Right cardiac atrium (tissue), 5 donors: Measurements from ENCODE around the gene FAM180B. TPM values are rescaled to one million over a fixed set of nuclear protein-coding genes. Genes with fewer than 3 reads are reported as not detected.

ENCODE experiments used
- ATAC-seq, 2 donors: fragments of 200-7000 bp; cut with Tn5 transposase; one replicate each; pipeline versions ENCODE4 v1.8.0 to v1.9.1; 2020; ENCODE audit warnings: moderate library complexity in 2 of 2, mild to moderate bottlenecking in 1 of 2
- DNase-seq, 3 donors: peaks; one replicate each; pipeline ENCODE4 v3.0.0-alpha.2; 2020
- H3K27ac ChIP-seq: one replicate; pipeline ENCODE4 v1.5.1; 2013; ENCODE audit warnings: mild to moderate bottlenecking, low read length, control low read depth, moderate library complexity
- H3K27me3 ChIP-seq: one replicate; pipeline ENCODE4 v1.6.1; 2013; ENCODE audit not compliant: control insufficient read depth, insufficient read depth
- H3K4me1 ChIP-seq: one replicate; pipeline ENCODE4 v1.6.1; 2013; ENCODE audit warnings: low read length; ENCODE audit not compliant: control insufficient read depth, insufficient read depth
- H3K4me3 ChIP-seq: one replicate; pipeline ENCODE4 v1.5.1; 2013; ENCODE audit warnings: low read length, control low read depth
- H3K9me3 ChIP-seq: one replicate; pipeline ENCODE4 v1.6.1; 2013; ENCODE audit warnings: low read length; ENCODE audit not compliant: control insufficient read depth
- WGBS: extraction: QIAGEN DNeasy Blood & Tissue Kit; methylation state at CpG from one replicate; pipeline ENCODE4 v1.1.7; 2013; 5-methylcytosine and 5-hydroxymethylcytosine counted together
- intact Hi-C, 4 donors: fragments of 100-400 bp; cut with DNase I; formaldehyde crosslinking; loops; one replicate each; pipeline versions ENCODE4 v1.11.0 to v1.14.0; 2022 to 2023
- polyA plus RNA-seq: library from polyadenylated mRNA; stranded (reverse); fragments of 200-250 nt; gene quantifications from one replicate; pipeline ENCODE4 v1.2.3, GENCODE V29; 2013
- total RNA-seq, 4 donors: library from RNA; stranded (reverse); fragmentation: NEBNext Ultra II Directional; extraction: Animal tissue kit (Norgen Biotek cat#: 25700); gene quantifications; one replicate each; pipeline ENCODE4 v1.2.1, GENCODE V29; 2021
- donor health status: healthy with polysubstance abuse.
- donor health status: DM: no; HTN: yes; CAD: no.
- donor health status: DM: no; HTN: no; CAD: no.
- donor health status: DM: no; HTN: yes; CAD: no; lungs with severe emphysema.
- donor health status: DM: yes; HTN: yes; CAD: no.

The FAM180B gene
- total and polyA plus RNA-seq, 5 donors = 0.17 to 0.32 (median 0.25) TPM; not detected in 2

DNA sequence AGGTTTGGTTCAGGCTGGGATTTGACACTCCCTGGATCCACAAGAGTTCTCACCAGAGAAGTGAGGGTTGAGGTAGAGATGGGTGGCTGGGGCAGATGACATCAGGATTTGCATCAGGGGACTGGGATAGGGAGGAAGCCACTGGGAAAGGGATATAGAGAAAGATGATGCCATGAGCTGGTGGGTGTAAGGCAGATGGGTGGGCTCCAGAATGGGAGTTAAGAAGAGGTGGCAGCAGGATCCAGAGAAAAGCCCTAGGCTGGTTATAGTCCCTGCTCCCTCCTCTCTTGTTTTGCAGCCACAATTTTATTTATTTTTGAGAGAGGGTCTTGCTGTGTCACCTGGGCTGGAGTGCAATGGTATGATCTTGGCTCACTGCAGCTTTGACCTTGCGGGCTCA, 9.5 kb downstream of the FAM180B start:
- ATAC-seq (no peak), DNase-seq (no peak)
- H3K9me3 ChIP-seq = no peaks in the 10 kb centered on the region
- intact Hi-C loops = no loop called here
- WGBS = 100% methylated on average over 1 of the region's 1 CpG
- H3K4me1 ChIP-seq = no peaks in the 10 kb centered on the region
- H3K27me3 ChIP-seq = no peaks in the 10 kb centered on the region
- H3K27ac ChIP-seq = no peak overlapping the region
- H3K4me3 ChIP-seq = no peak overlapping the region

DNA sequence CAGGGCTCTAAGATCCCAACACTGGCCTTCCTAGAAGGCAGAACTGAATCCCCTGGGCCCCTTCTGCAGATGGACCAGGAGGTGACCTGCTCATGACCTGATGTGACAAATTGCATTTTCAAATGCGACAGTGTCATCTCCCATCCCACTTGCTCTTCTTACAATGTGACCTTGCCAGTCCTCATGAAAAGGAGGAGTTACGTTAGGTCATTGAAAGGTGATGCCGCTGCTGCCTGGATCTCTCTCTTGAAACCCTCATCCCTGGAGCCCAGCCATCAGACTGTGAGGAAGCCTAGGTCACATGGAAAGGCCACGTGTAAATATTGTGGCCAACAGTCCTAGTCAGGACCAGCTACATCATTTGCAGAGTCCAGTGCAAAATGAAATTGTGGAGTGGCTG, 13.4 kb downstream of the FAM180B start:
- Histone ChIP-seq H3K9me3 (no peaks in the 10 kb centered on the region), H3K4me3 (no peak overlapping the region), H3K27me3 (no peaks in the 10 kb centered on the region), H3K4me1 (no peaks in the 10 kb centered on the region), H3K27ac (no peak overlapping the region)
- DNase-seq (no peak), ATAC-seq (no peak)
- 78% methylated on average over 4 of the region's 4 CpGs for WGBS
- intact Hi-C loops = no loop called here

- peaks cover 8% of the 10 kb centered on the region for H3K4me1 ChIP-seq
- DNase-seq (no peak), ATAC-seq (no peak)
- H3K27me3 ChIP-seq = no peaks in the 10 kb centered on the region
- no peak overlapping the region for H3K4me3 ChIP-seq
- intact Hi-C loops = no loop called here
- WGBS = 88% methylated on average over 4 of the region's 4 CpGs
- no peaks in the 10 kb centered on the region for H3K9me3 ChIP-seq
- H3K27ac ChIP-seq = no peak overlapping the region
Observed at GRCh38 chr11:47603295-47603694, 16.8 kb downstream of the FAM180B start.

DNA sequence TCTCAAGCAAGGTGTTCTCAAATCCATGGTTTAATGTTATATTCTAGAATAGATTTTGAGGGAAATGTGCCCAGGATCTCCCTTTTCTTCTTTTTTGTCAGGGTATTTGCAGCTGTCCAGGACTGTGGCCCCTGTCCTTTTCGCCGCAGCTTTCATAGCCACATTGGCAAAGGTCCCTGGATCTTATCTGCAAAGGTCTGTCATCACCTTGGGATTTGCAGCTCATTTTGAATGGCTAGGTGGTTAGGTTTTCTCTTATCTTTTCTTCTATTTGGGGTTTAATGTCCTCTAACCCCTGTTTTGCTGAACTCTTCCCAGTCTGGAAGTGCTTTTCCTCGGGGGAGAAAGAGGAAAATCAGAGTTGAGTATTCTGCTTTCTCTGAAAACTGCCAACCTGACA, 19.4 kb downstream of the FAM180B start:
- no peaks in the 10 kb centered on the region for H3K27me3 ChIP-seq
- WGBS = 41% methylated on average over 3 of the region's 3 CpGs
- H3K9me3 ChIP-seq = no peaks in the 10 kb centered on the region
- H3K4me1 ChIP-seq = peaks cover 8% of the 10 kb centered on the region
- H3K4me3 ChIP-seq = no peak overlapping the region
- no peak for ATAC-seq
- DNase-seq = no peak
- intact Hi-C loops = no loop called here
- no peak overlapping the region for H3K27ac ChIP-seq

GRCh38 chr11:47606731-47607130, 20.3 kb downstream of the FAM180B start:
- Histone ChIP-seq H3K4me1 (peaks cover 8% of the 10 kb centered on the region), H3K4me3 (no peak overlapping the region), H3K27me3 (no peaks in the 10 kb centered on the region), H3K9me3 (no peaks in the 10 kb centered on the region), H3K27ac (no peak overlapping the region)
- DNase-seq (peak in 1 of 3 donors; percentile 62), ATAC-seq (peak; percentile 63 to 68)
- intact Hi-C loops = no loop called here
- 25% methylated on average over 5 of the region's 5 CpGs for WGBS

- H3K4me3 ChIP-seq = no peak overlapping the region
- WGBS = 30% methylated on average over 7 of the region's 7 CpGs
- H3K4me1 ChIP-seq = peaks cover 8% of the 10 kb centered on the region
- H3K27ac ChIP-seq = no peak overlapping the region
- no peaks in the 10 kb centered on the region for H3K9me3 ChIP-seq
- ATAC-seq (peak; percentile 65 to 67), DNase-seq (peak; percentile 53 to 81 (median 73))
- intact Hi-C loops = no loop called here
- no peaks in the 10 kb centered on the region for H3K27me3 ChIP-seq
Observed at GRCh38 chr11:47607380-47607779, 20.9 kb downstream of the FAM180B start.

DNA sequence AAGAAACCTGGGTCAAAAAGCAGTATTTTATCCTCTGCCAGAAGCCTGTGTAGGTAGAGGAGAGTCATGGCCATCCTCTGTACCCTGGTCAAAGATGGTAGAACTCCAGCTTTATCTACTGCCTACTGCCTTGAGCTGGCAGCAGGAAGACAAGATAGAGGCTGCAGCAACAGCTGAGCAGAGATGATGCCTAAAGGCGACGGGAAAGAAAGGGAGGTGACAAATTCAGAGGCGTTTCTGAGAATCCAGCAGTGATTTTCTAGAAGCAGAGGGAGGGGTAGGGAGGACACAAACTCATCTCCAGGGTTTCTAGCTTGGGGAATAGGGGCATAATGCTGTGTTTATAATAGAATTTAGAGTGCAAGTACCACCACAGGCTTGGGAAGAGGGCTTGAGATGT, 23.2 kb downstream of the FAM180B start:
- intact Hi-C loops = no loop called here
- no peaks in the 10 kb centered on the region for H3K9me3 ChIP-seq
- WGBS = 69% methylated on average over 3 of the region's 3 CpGs
- H3K4me3 ChIP-seq = no peak overlapping the region
- DNase-seq = no peak
- H3K27me3 ChIP-seq = no peaks in the 10 kb centered on the region
- H3K27ac ChIP-seq = no peak overlapping the region
- ATAC-seq = no peak
- peaks cover 8% of the 10 kb centered on the region for H3K4me1 ChIP-seq

DNA sequence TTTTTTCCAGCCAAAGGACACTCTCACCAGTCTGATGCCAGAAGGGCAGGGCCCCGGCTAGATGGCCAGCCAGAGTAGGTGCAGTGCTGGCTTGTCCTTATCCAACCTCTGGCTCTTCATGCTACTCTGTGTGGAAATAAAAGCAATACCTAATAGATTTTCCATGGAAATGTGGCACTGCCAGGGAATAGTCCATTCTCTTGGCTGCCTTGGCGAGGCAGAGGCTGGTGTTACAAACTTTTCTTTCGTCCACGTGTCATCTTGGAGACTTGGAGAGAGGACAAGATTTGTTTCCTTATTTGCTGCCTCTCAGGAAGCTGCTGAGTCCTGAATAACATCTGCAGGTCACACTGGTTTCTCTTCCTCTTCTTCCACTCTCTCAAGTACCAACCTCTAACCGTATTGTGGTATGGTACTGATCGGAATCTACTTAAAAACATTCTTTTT, 24.9 kb downstream of the FAM180B start:
- DNase-seq (no peak), ATAC-seq (no peak)
- no peaks in the 10 kb centered on the region for H3K27me3 ChIP-seq
- intact Hi-C loops = no loop called here
- 68% methylated on average over 6 of the region's 6 CpGs for WGBS
- no peak overlapping the region for H3K4me3 ChIP-seq
- H3K4me1 ChIP-seq = peaks cover 8% of the 10 kb centered on the region
- no peak overlapping the region for H3K27ac ChIP-seq
- no peaks in the 10 kb centered on the region for H3K9me3 ChIP-seq

GRCh38 chr11:47615249-47615648, 28.8 kb downstream of the FAM180B start:
- DNase-seq = no peak
- H3K4me3 ChIP-seq = no peak overlapping the region
- H3K27me3 ChIP-seq = no peaks in the 10 kb centered on the region
- H3K4me1 ChIP-seq = no peaks in the 10 kb centered on the region
- no peaks in the 10 kb centered on the region for H3K9me3 ChIP-seq
- H3K27ac ChIP-seq = no peak overlapping the region
- no peak for ATAC-seq
- intact Hi-C loops = no loop called here

- Histone ChIP-seq H3K4me3 (no peak overlapping the region), H3K27ac (no peak overlapping the region), H3K9me3 (no peaks in the 10 kb centered on the region), H3K4me1 (no peaks in the 10 kb centered on the region), H3K27me3 (no peaks in the 10 kb centered on the region)
- intact Hi-C loops = no loop called here
- WGBS = 85% methylated on average over 10 of the region's 10 CpGs
- ATAC-seq (peak; percentile 64 to 68), DNase-seq (peak in 2 of 3 donors; percentile 30 to 64)
Observed at GRCh38 chr11:47616726-47617416, 30.4 kb downstream of the FAM180B start.

DNA sequence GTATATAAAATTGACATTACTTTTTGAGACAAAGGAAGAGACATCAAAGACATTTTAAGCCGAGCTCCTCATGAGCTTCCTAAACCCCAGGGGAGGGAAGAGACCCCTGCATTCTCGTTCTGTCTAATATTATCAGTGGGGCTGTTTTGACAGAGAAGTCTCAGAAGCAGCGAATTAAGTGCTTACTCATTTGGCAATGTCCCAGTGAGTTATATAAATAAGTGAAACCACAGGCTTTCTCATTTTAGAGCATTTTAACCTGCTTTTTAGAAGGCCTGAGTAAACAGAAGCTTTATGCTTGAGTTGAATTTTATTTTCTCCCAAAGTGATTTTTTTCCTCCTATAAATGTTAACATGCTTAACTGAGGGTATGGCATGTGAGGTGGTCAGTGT, 30.9 kb downstream of the FAM180B start:
- intact Hi-C loops = no loop called here
- WGBS = 38% methylated on average over 3 of the region's 3 CpGs
- no peaks in the 10 kb centered on the region for H3K27me3 ChIP-seq
- no peak for DNase-seq
- H3K9me3 ChIP-seq = no peaks in the 10 kb centered on the region
- no peak overlapping the region for H3K4me3 ChIP-seq
- H3K4me1 ChIP-seq = no peaks in the 10 kb centered on the region
- no peak for ATAC-seq
- no peak overlapping the region for H3K27ac ChIP-seq
